Stimulated activated naive CD8-positive, alpha-beta T cell treated with anti-CD3 and anti-CD28 coated beads, Interleukin-15, Interleukin-2, amounts not matched to agents 100 U/mL and 50 U/mL, for 24 hours (primary cell): ENCODE data around the gene MLLT6.

Source experiments
- ATAC-seq: fragments of 150-1000 bp; cut with Tn5 transposase; one replicate; pipeline ENCODE4 v1.10.0; 2021
- DNase-seq: peaks from one replicate; pipeline ENCODE4 v3.0.0; 2021

The MLLT6 gene

GRCh38 chr17:38777641-38778250 lies 72.7 kb downstream of the MLLT6 start:
- no peak for DNase-seq
- no peak for ATAC-seq
